DOHH2 (cell line): ENCODE results near the gene ABCC8.

Experiments used
- H3F3A ChIP-seq: fragments of 200-600 bp; sonication (generic), shearing (Covaris generic); 2 replicates; pipeline ENCODE4 v1.6.0; 2016; ENCODE audit warnings: antibody characterized with exemption, mild to moderate bottlenecking; ENCODE audit not compliant: control insufficient read depth, insufficient read depth
- H3K27ac ChIP-seq: fragments of 200-600 bp; sonication (generic); 2 replicates; pipeline ENCODE4 v1.5.1; 2014; ENCODE audit warnings: low read depth, mild to moderate bottlenecking, low read length, moderate library complexity
- H3K27me3 ChIP-seq: fragments of 200-600 bp; sonication (generic); 2 replicates; pipeline ENCODE4 v1.6.1; 2014; ENCODE audit warnings: mild to moderate bottlenecking, low read length, mixed read lengths; ENCODE audit not compliant: control insufficient read depth
- H3K36me3 ChIP-seq: fragments of 200-600 bp; sonication (generic); 2 replicates; pipeline ENCODE4 v1.6.1; 2014; ENCODE audit warnings: mild to moderate bottlenecking, low read length, moderate library complexity, mixed read lengths; ENCODE audit not compliant: control insufficient read depth
- H3K4me1 ChIP-seq: fragments of 200-600 bp; sonication (generic); 2 replicates; pipeline ENCODE4 v1.6.1; 2014; ENCODE audit warnings: mild to moderate bottlenecking, low read length, mixed read lengths; ENCODE audit not compliant: control insufficient read depth
- H3K4me2 ChIP-seq: fragments of 200-600 bp; sonication (generic); 2 replicates; pipeline ENCODE4 v1.6.0; 2014; ENCODE audit warnings: mild to moderate bottlenecking, low read length, moderate library complexity
- H3K4me3 ChIP-seq: fragments of 200-600 bp; sonication (generic); 2 replicates; pipeline ENCODE4 v1.5.1; 2014; ENCODE audit warnings: mild to moderate bottlenecking, low read length, mixed read lengths
- H3K79me2 ChIP-seq: fragments of 200-600 bp; sonication (generic); 2 replicates; pipeline ENCODE4 v1.6.1; 2014; ENCODE audit warnings: mild to moderate bottlenecking, low read length, mixed read lengths; ENCODE audit not compliant: control insufficient read depth
- H3K9me2 ChIP-seq: fragments of 200-600 bp; sonication (generic); replicated peaks from 2 replicates; pipeline ENCODE4 v1.6.1; 2014; ENCODE audit warnings: mild to moderate bottlenecking, low read length, mixed read lengths; ENCODE audit not compliant: control insufficient read depth
- H3K9me3 ChIP-seq: fragments of 200-600 bp; sonication (generic); 2 replicates; pipeline ENCODE4 v1.6.1; 2014; ENCODE audit warnings: antibody characterized with exemption, low read length, mixed read lengths; ENCODE audit not compliant: control insufficient read depth, insufficient read depth
- H4K20me1 ChIP-seq: fragments of 200-600 bp; sonication (generic); 2 replicates; pipeline ENCODE4 v1.6.0; 2014; ENCODE audit warnings: low read depth, mild to moderate bottlenecking, antibody characterized with exemption, low read length, moderate library complexity; ENCODE audit not compliant: control insufficient read depth, insufficient read depth
- CTCF ChIP-seq: fragments of 200-600 bp; sonication (generic); IDR thresholded peaks from one replicate; pipeline ENCODE4 v1.5.1; 2014; ENCODE audit warnings: antibody characterized with exemption, mild to moderate bottlenecking, low read depth, low read length; ENCODE audit not compliant: poor library complexity, severe bottlenecking
- EZH2phosphoT487 ChIP-seq: fragments of 200-600 bp; sonication (generic); IDR thresholded peaks from 2 replicates; pipeline ENCODE4 v1.6.1; 2017; ENCODE audit warnings: borderline replicate concordance, mild to moderate bottlenecking, antibody characterized with exemption, low read length, moderate library complexity, mixed read lengths

ABCC8 gene

GRCh38 chr11:17483505-17483904 lies 6.9 kb upstream of the ABCC8 start:
- TF ChIP-seq CTCF (no peak), EZH2phosphoT487 (no peak)

GRCh38 chr11:17481905-17482304 lies 5.3 kb upstream of the ABCC8 start:
- H3K4me2 ChIP-seq: no peak overlapping the region
- H3K27ac ChIP-seq: no peak overlapping the region
- H3F3A ChIP-seq: no peaks in the 10 kb centered on the region
- H3K79me2 ChIP-seq: no peaks in the 10 kb centered on the region
- H3K9me3 ChIP-seq: no peaks in the 10 kb centered on the region
- TF ChIP-seq CTCF: no peak
- no peak for TF ChIP-seq EZH2phosphoT487
- no peak overlapping the region for H3K4me3 ChIP-seq
- no peaks in the 10 kb centered on the region for H3K4me1 ChIP-seq
- no peaks in the 10 kb centered on the region for H3K9me2 ChIP-seq
- H3K27me3 ChIP-seq: peaks cover 13% of the 10 kb centered on the region
- H4K20me1 ChIP-seq: no peaks in the 10 kb centered on the region
- H3K36me3 ChIP-seq: no peaks in the 10 kb centered on the region

More at GRCh38 chr11:17483505-17483904, 6.9 kb upstream of the ABCC8 start:
- no peaks in the 10 kb centered on the region for H3K4me1 ChIP-seq
- peaks cover 5% of the 10 kb centered on the region for H3K27me3 ChIP-seq
- no peak overlapping the region for H3K4me2 ChIP-seq
- no peaks in the 10 kb centered on the region for H4K20me1 ChIP-seq
- H3K4me3 ChIP-seq: no peak overlapping the region
- no peak overlapping the region for H3K27ac ChIP-seq
- no peaks in the 10 kb centered on the region for H3K36me3 ChIP-seq
- H3K79me2 ChIP-seq: no peaks in the 10 kb centered on the region
- no peaks in the 10 kb centered on the region for H3F3A ChIP-seq
- H3K9me3 ChIP-seq: no peaks in the 10 kb centered on the region
- H3K9me2 ChIP-seq: no peaks in the 10 kb centered on the region

GRCh38 chr11:17479284-17480214 lies 2.9 kb upstream of the ABCC8 start:
- no peak overlapping the region for H3K27ac ChIP-seq
- no peaks in the 10 kb centered on the region for H4K20me1 ChIP-seq
- no peaks in the 10 kb centered on the region for H3K9me3 ChIP-seq
- no peak overlapping the region for H3K4me3 ChIP-seq
- H3K27me3 ChIP-seq: peaks cover 11% of the 10 kb centered on the region
- no peak overlapping the region for H3K4me2 ChIP-seq
- H3K4me1 ChIP-seq: no peaks in the 10 kb centered on the region
- H3K36me3 ChIP-seq: no peaks in the 10 kb centered on the region
- TF ChIP-seq EZH2phosphoT487 (no peak), CTCF (no peak)
- no peaks in the 10 kb centered on the region for H3K79me2 ChIP-seq
- H3F3A ChIP-seq: no peaks in the 10 kb centered on the region
- no peaks in the 10 kb centered on the region for H3K9me2 ChIP-seq
